Fibroblast of gingiva (primary cell): Measurements from ENCODE around the gene OOEP.

ENCODE experiments used
- DNase-seq: peaks from one replicate; pipeline ENCODE4 v3.0.0-alpha.2; 2011; ENCODE audit warnings: low read depth

OOEP gene

DNA sequence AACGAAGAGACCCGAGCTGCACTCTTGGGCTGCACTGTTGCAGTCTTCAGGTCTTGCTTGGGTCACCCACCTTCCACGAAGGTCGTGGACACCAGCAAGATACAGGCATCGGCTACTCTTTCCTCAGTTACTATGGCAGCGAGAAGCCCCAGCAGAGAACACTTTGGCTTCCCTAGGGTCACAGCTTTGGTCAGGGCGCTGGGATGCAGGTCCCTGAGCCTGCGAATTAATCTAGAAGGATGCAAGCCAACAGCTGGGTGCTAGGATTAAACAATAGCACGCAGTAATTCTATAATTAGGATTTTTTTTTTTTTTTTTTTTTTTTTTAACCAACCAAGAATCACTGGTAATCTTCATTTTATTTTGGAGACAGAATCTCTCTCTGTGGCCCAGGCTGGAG is 5.1 kb downstream of the OOEP start:
- DNase-seq, result no peak

GRCh38 chr6:73364121-73364520 is 5.6 kb downstream of the OOEP start:
- DNase-seq, result no peak

DNA sequence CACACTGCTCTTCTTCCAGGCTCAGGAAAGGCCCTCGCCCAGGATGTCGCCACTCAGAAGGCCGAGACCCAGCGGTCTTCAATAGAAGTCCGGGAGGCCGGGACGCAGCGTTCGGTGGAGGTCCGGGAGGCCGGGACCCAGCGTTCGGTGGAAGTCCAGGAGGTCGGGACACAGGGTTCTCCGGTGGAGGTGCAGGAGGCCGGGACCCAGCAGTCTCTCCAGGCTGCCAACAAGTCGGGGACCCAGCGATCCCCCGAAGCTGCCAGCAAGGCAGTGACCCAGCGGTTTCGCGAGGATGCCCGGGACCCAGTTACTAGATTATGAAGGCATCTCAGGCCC is 6.2 kb downstream of the OOEP start:
- no peak for DNase-seq

DNA sequence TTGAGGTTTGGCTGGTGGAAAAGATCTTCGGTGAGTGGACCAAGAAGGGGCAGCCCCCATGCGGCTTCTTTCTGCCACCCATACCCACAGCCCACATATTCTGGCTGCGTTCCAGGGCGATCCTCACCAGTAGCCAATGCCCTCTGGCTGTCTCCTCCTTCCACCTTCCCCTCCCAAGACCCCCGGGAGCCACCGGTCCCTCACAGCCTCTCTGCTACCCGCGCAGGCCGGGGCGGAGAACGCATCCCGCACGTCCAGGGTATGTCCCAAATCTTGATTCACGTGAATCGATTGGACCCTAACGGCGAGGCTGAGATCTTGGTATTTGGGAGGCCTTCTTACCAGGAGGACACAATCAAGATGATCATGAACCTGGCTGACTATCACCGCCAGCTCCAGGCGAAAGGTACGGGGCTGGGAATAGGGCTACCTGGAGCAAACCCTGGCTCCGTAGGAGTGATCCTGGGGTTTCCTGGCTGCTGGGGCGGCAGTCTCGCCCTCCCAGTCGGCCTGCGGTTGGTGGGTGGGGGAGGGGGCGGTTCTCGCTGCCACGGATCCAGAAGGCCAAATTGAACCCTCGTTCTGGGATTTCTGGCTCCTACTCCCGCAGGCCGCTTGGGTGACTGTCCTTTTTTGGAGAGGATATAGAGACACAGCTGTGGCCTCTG is 6.7 kb downstream of the OOEP start:
- DNase-seq, result no peak

DNA sequence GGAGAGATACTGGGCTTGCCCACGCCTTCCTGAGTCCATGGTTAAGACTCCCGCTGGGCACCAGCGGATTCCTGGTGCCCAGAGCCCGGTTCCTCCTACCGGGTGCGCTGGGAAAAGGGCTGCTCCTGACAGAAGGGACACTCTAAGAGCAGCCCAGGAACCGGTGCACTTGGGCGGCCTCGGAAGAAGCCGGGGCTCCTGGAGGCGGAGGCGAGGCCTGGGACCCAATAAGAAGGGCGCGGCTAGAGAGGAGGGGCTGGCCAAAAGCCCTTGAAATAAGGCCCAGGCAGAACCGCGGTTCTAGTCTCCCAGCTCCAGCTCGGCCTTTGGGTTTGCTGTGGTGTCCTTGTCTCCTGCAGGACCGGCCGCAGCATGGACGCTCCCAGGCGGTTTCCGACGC is 7.3 kb downstream of the OOEP start, which contains the start of gene KHDC3L:
KHDC3L (plus strand) TSS at position 301 of the 400 bp plus-strand sequence; CDS start at position 373, 72 bp downstream.
- DNase-seq, result no peak

DNA sequence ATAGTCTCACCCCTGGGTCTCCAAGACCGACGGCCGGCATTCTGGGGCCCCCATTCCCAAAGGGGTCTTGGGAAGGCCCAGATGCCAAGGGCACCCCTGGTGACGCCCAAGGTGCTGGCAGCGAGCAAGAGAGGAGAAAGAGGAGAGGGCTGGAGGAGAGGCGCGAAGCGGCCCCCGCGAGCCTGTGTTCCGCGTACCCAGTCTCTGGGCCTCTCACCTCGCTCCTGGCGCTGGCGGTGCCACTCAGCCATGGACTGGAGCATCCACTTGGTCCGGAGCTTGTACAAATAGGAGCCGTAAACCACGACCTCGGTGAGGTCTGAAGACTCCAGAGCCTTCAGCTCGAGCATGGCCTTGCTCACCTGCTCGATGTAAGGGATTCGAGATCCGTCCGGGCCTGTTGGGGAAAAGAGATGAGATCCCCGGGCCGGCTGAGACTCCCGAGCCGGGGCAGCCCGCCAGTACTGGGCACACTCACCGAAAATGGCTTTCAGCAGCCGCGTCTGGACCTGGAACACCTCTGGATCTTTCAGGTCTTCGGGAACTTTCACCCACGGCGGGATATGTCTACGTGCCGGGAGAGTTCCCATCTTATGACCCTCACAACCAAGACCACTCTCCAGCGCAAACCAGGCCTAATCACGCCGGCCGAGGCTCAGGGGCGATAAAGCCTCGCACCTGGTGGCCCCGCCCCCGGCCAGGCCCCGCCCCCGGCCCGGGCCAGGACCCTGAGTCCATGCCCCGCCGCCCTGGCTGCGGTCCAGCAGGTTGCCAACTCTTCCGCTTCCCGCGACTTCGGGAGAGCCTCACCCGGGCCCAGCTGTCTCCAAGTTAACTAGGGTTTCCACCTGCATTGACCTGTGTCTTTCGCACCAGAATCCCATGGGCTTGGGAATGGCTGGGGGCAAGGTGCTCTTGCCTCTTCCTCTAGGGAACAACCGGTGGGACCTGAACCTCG is 15.8 kb downstream of the OOEP start, which contains the start of gene DPPA5:
DPPA5 (minus strand) TSS at position 641 of the 958 bp plus-strand sequence; CDS start at position 590, 51 bp downstream.
- no peak for DNase-seq

- DNase-seq, result no peak
These were observed 20.4 kb downstream of the OOEP start for GRCh38 chr6:73349311-73349710.

GRCh38 chr6:73348550-73349204 is 21.0 kb downstream of the OOEP start:
- no peak for DNase-seq

DNA sequence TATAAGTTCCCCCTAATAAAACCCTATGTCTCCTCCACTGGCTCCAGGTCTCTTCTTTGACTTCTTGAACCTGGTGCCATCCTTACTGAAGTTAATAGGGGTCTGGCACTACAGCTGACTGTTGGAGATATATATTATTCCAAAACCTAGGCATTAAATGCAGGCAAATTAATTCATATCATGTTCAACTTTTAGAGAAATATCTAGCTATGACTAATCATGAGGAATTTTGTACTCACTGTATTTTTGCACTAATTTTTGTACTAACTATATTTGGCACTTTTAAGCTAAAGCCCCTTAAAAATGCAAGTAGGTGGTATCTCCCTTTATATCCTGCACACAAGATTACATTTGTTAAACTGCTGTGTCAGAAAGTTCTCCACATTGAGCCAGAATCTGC is 26.5 kb downstream of the OOEP start:
- DNase-seq, result no peak

DNA sequence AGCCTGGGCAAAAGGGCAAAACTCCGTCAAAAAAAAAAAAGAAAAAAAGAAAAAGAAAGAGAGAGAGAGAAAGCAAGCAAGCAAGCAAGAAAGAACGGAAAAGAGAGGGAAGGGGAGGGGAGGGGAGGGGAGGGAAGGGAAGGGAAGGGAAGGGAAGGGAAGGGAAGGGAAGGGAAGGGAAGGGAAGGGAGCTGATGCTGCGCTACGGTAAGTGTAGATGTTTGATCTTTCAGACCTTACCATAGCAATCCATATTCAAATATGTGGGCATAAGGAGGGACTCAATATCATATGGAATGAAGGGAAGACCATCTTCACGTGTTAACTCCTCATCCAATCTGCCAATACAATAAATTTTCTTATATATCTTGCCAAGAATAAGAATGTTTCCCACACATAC is 27.5 kb downstream of the OOEP start:
- DNase-seq, result no peak

GRCh38 chr6:73341335-73341734 is 28.4 kb downstream of the OOEP start:
- DNase-seq, result no peak

GRCh38 chr6:73340048-73340447 is 29.6 kb downstream of the OOEP start:
- DNase-seq, result no peak

DNA sequence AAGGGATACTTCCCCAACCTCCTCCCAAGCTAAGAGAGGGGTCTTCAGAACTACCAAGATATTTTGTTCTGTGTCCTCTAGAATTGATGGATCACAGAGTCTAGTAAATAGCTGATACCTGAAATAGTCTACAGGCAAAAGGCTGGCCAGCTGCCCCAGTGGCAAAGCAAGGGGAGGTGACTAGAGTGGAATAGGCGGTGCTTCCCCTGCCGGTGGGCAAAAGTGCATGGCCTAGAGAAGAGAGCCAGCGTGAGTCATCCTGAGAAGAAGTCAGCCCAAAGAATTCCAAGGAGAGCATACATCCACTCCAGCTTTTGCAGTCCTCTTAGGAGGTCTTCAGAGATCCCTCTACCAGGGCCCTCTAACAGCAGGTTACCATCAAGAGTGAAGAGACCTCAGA is 30.4 kb downstream of the OOEP start:
- no peak for DNase-seq

DNA sequence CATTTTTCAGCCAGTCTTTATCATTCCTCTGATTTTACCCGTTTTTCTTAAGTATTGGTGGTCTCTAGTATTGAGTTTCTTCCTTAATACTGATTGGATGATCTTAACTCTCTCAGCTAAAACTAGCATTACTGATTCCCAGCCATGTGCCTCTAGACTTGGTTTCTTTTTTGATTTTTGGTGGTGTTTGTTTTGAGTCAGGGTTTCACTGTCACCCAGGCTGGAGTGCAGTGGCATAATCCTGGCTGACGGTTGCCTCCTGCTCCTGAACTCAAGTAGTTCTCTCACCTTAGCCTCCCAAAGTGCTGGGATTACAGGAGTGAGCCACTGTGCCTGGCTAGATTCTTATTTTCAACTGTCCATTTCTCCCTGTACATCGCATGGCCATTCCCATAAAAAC is 40.5 kb downstream of the OOEP start:
- no peak for DNase-seq

- no peak for DNase-seq
These were observed 40.9 kb downstream of the OOEP start for GRCh38 chr6:73328790-73329189.

DNA sequence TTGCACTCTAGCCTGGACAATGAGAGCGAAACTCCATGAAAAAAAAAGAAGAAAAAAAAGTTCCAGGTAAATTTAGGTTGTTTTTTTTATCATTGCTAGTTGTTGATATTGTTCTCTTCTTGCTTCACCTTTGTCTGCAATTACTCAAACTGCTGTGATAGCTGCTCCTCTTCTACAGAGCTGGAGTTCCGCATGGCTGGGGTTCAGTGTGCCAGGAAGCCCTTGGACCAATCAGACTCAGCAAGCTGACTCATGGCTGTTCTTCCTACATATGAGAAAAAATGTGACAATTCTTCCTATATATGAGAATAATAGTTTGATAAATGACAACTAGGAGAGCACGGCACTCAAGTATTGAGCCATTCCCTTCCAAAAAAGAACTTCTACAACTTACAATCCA is 44.0 kb downstream of the OOEP start:
- DNase-seq, result no peak

- no peak for DNase-seq
These were observed 46.4 kb downstream of the OOEP start for GRCh38 chr6:73323323-73323722.
